A549 (cell line): ENCODE data around the gene ECE1. TPM values are rescaled to one million over a fixed set of nuclear protein-coding genes. Genes with fewer than 3 reads are reported as not detected.

ENCODE experiments used
- ATAC-seq, 2 experiments: fragments of 200-7000 bp in 1 of 2; fragments of >200 bp in 1 of 2; cut with Nextera tagmentation in 1 of 2; cut with Tn5 transposase in 1 of 2; 3 replicates each; pipeline versions ENCODE4 v1.8.0 to v1.9.1; 2018 to 2020; ENCODE audit warnings: mild to moderate bottlenecking in 1 of 2, moderate library complexity in 1 of 2
- CTCF ChIA-PET: fragments of 300-600 bp; sonication (Branson Sonifier 250); formaldehyde crosslinking; extraction: SDS; loops from one replicate; lab custom pipeline; 2021; ENCODE audit warnings: antibody characterized with exemption, inconsistent platforms; lab: Yijun Ruan, JAX
- POLR2A ChIA-PET: fragments of 350-600 bp; formaldehyde crosslinking; extraction: SDS; loops from one replicate; lab custom pipeline; 2021; ENCODE audit warnings: antibody characterized with exemption, inconsistent platforms; lab: Yijun Ruan, JAX
- DNase-seq, 2 experiments: peaks; one replicate each; pipeline versions ENCODE4 v3.0.0 to v3.0.0-alpha.2; 2011 to 2016; ENCODE audit warnings: low read depth in 1 of 2, low spot score in 1 of 2
- FAIRE-seq: peaks from 2 replicates; lab custom pipeline; 2011; peaks lifted over from hg19 to GRCh38; lab: Jason Lieb, UNC
- H3K27ac ChIP-seq, 2 experiments: fragments of >200 bp; sonication (Bioruptor Twin); formaldehyde crosslinking; 3 replicates each; pipeline ENCODE4 v1.5.1; 2016 to 2017
- H3K4me1 ChIP-seq: fragments of >200 bp; sonication (Bioruptor Twin); formaldehyde crosslinking; 3 replicates; pipeline ENCODE4 v1.6.1; 2016
- H3K4me2 ChIP-seq: fragments of >200 bp; sonication (Bioruptor Twin); formaldehyde crosslinking; 3 replicates; pipeline ENCODE4 v1.6.1; 2016
- H3K4me3 ChIP-seq: fragments of >200 bp; sonication (Bioruptor Twin); formaldehyde crosslinking; 3 replicates; pipeline ENCODE4 v1.5.1; 2016
- H3K9me3 ChIP-seq: fragments of >200 bp; sonication (Bioruptor Twin); formaldehyde crosslinking; 3 replicates; pipeline ENCODE4 v1.6.1; 2016
- ATOH8 ChIP-seq: fragments of 250-450 bp; sonication (Bioruptor Pico); IDR thresholded peaks from 2 replicates; pipeline ENCODE4 v1.5.0; 2020; ENCODE audit warnings: low read depth, mild to moderate bottlenecking, moderate library complexity
- BCL3 ChIP-seq: fragments of >200 bp; sonication (Bioruptor Twin); formaldehyde crosslinking; IDR thresholded peaks from 3 replicates; pipeline ENCODE4 v1.6.1; 2016
- CEBPB ChIP-seq, 2 experiments: fragments of >200 bp in 1 of 2; sonication (Bioruptor Twin) in 1 of 2; formaldehyde crosslinking in 1 of 2; IDR thresholded peaks; 2 replicates each; pipeline ENCODE4 v1.6.1; 2012 to 2016
- EHF ChIP-seq: fragments of 250-450 bp; sonication (Bioruptor Pico); IDR thresholded peaks from 2 replicates; pipeline ENCODE4 v1.5.0; 2020; ENCODE audit warnings: mild to moderate bottlenecking
- EP300 ChIP-seq, 2 experiments: fragments of >200 bp; sonication (Bioruptor Twin); formaldehyde crosslinking; IDR thresholded peaks; 2 replicates in 1 of 2; 3 replicates in 1 of 2; pipeline ENCODE4 v1.6.1; 2016 to 2017
- ESRRA ChIP-seq: fragments of 150-350 bp; IDR thresholded peaks from 2 replicates; pipeline ENCODE4 v1.6.1; 2014; ENCODE audit warnings: mild to moderate bottlenecking, low read length, borderline replicate concordance
- FOSL2 ChIP-seq, 2 experiments: fragments of 450-650 bp in 1 of 2; fragments of >200 bp in 1 of 2; sonication (Bioruptor Twin) in 1 of 2; formaldehyde crosslinking; IDR thresholded peaks; 2 replicates each; pipeline versions ENCODE4 v1.5.0 to v1.6.1; 2016 to 2020; ENCODE audit warnings: mild to moderate bottlenecking in 1 of 2, moderate library complexity in 1 of 2
- FOXS1 ChIP-seq: fragments of 250-450 bp; sonication (Bioruptor Pico); IDR thresholded peaks from 2 replicates; pipeline ENCODE4 v1.5.0; 2020; ENCODE audit warnings: mild to moderate bottlenecking, moderate library complexity
- GATA3 ChIP-seq: IDR thresholded peaks from 2 replicates; pipeline ENCODE4 v1.6.1; 2012; ENCODE audit warnings: borderline replicate concordance
- HOXB5 ChIP-seq: fragments of 250-450 bp; sonication (Bioruptor Pico); IDR thresholded peaks from 2 replicates; pipeline ENCODE4 v1.5.0; 2020; ENCODE audit warnings: mild to moderate bottlenecking, moderate library complexity
- JUN ChIP-seq, 2 experiments: fragments of >200 bp; sonication (Bioruptor Twin); formaldehyde crosslinking; IDR thresholded peaks; 2 replicates in 1 of 2; 3 replicates in 1 of 2; pipeline ENCODE4 v1.6.1; 2016 to 2017
- JUNB ChIP-seq: fragments of >200 bp; sonication (Bioruptor Twin); formaldehyde crosslinking; IDR thresholded peaks from 2 replicates; pipeline ENCODE4 v1.6.1; 2016
- KDM1A ChIP-seq: fragments of 200-600 bp; sonication (generic); IDR thresholded peaks from 2 replicates; pipeline ENCODE4 v1.6.1; 2016; ENCODE audit warnings: low read depth, mild to moderate bottlenecking
- MAFK ChIP-seq: fragments of 450-650 bp; IDR thresholded peaks from 2 replicates; pipeline ENCODE4 v1.6.1; 2014; ENCODE audit not compliant: partially characterized antibody
- MAX ChIP-seq: IDR thresholded peaks from 2 replicates; pipeline ENCODE4 v1.6.1; 2012
- MYC ChIP-seq: IDR thresholded peaks from 2 replicates; pipeline ENCODE4 v1.6.1; 2012; ENCODE audit warnings: mild to moderate bottlenecking, inconsistent platforms, low read length, improper control_type of control experiment, borderline replicate concordance
- NR3C1 ChIP-seq: fragments of >200 bp; sonication (Bioruptor Twin); formaldehyde crosslinking; IDR thresholded peaks from 3 replicates; pipeline ENCODE4 v1.6.1; 2017
- PBX3 ChIP-seq: IDR thresholded peaks from 2 replicates; pipeline ENCODE4 v1.6.1; 2012
- PHF8 ChIP-seq: fragments of 200-600 bp; sonication (generic); IDR thresholded peaks from 2 replicates; pipeline ENCODE4 v1.6.1; 2016; ENCODE audit warnings: low read depth, mild to moderate bottlenecking, antibody characterized with exemption, moderate library complexity, borderline replicate concordance
- RARB ChIP-seq: fragments of 250-450 bp; sonication (Bioruptor Pico); IDR thresholded peaks from 2 replicates; pipeline ENCODE4 v1.8.0; 2021; ENCODE audit warnings: mild to moderate bottlenecking, moderate library complexity
- RNF2 ChIP-seq: fragments of 200-600 bp; sonication (generic); IDR thresholded peaks from 2 replicates; pipeline ENCODE4 v1.6.1; 2016; ENCODE audit warnings: low read depth, mild to moderate bottlenecking, antibody characterized with exemption, moderate library complexity, borderline replicate concordance
- SMC3 ChIP-seq: fragments of >200 bp; sonication (Bioruptor Twin); formaldehyde crosslinking; IDR thresholded peaks from 3 replicates; pipeline ENCODE4 v1.6.1; 2018; ENCODE audit warnings: inconsistent platforms
- TP53 ChIP-seq: fragments of 250-450 bp; sonication (Bioruptor Pico); IDR thresholded peaks from 2 replicates; pipeline ENCODE4 v1.5.0; 2021; ENCODE audit warnings: mild to moderate bottlenecking, moderate library complexity
- ZC3H11A ChIP-seq: fragments of 450-650 bp; IDR thresholded peaks from 2 replicates; pipeline ENCODE4 v1.6.1; 2014; ENCODE audit warnings: antibody characterized with exemption, mild to moderate bottlenecking
- WGBS: methylation state at CpG from one replicate; pipeline ENCODE4 v1.1.6; 2017; ENCODE audit errors: missing lambda C conversion rate; 5-methylcytosine and 5-hydroxymethylcytosine counted together
- polyA plus RNA-seq, 4 experiments: library from polyadenylated mRNA; depleted of rRNA in 3 of 4; stranded (reverse); fragments of >200 nt; fragmentation: RNase III in 1 of 4; extraction: RNeasy Plus Mini Kit Qiagen cat#74134 plus additional on column Dnase treatment in 1 of 4; gene quantifications; 2 replicates in 3 of 4; 3 replicates in 1 of 4; pipeline ENCODE4 v1.2.3, GENCODE V29; 2011 to 2017

ECE1 gene
- polyA plus RNA-seq, 2 of the 4 experiments (the other 2 are of a cell fraction) = 45.7 to 86.4 TPM

GRCh38 chr1:21261551-21262292, 28.5 kb downstream of the ECE1 start:
- peak overlapping the region; percentile 74 for H3K4me2 ChIP-seq
- 21% methylated on average over 19 of the region's 20 CpGs for WGBS
- H3K4me3 ChIP-seq = no peak overlapping the region
- FAIRE-seq = no peak
- H3K9me3 ChIP-seq = no peaks in the 10 kb centered on the region
- H3K27ac ChIP-seq = peak overlapping the region; percentile 95
- POLR2A ChIA-PET = interaction anchor here (0.9 to 1.8 kb wide), 10 partner anchors 9 to 83 kb away, joined by 3 to 11 read pairs (median 4); no protein-coding TSS in a partner anchor
- peak; percentile 72 to 79 for ATAC-seq
- CTCF ChIA-PET = interaction anchor here (0.8 to 9.6 kb wide), 11 partner anchors 7 to 565 kb away, joined by 3 to 163 read pairs (median 4); no protein-coding TSS in a partner anchor
- peaks cover 69% of the 10 kb centered on the region for H3K4me1 ChIP-seq
- DNase-seq = peak; percentile 81 to 94
- peak; percentile 74 for TF ChIP-seq MAFK
- no peak for TF ChIP-seq NR3C1
- 0 out of 3 replicates have a peak, but pooled peaks have one; percentile 61 for TF ChIP-seq BCL3
- TF ChIP-seq SMC3 = peak; percentile 23; the same call in 1 of the 3 replicates
- TF ChIP-seq TP53 = no peak
- TF ChIP-seq FOSL2 (IDR thresholded peaks at IDR 0.05) = peak; percentile 67; the same call in 1 of the 2 replicates
- TF ChIP-seq FOSL2 (CRISPR knock-in tag; IDR thresholded peaks at IDR 0.05) = peak; percentile 89
- peak; percentile 45 for TF ChIP-seq EHF (CRISPR knock-in tag)
- peak; percentile 56 to 59; a peak in 4 of 5 replicates for TF ChIP-seq JUN (IDR thresholded peaks at IDR 0.05)
- no peak for TF ChIP-seq MYC
- TF ChIP-seq EP300 (IDR thresholded peaks at IDR 0.05) = peak; percentile 61 to 78; a peak in 3 of 5 replicates
- no peak for TF ChIP-seq PHF8
- TF ChIP-seq MAX = peak; percentile 68
- no peak for TF ChIP-seq RARB
- TF ChIP-seq ATOH8 (CRISPR knock-in tag) = no peak
- peak; percentile 73; the same call in 1 of the 2 replicates for TF ChIP-seq JUNB
- TF ChIP-seq KDM1A = no peak
- 0 out of 2 replicates have a peak, but pooled peaks have one; percentile 8 for TF ChIP-seq FOXS1
- no peak for TF ChIP-seq ESRRA
- TF ChIP-seq CEBPB (IDR thresholded peaks at IDR 0.05) = peak in 1 of 2 experiments; percentile 74; a peak in 2 of 4 replicates
- TF ChIP-seq HOXB5 = 0 out of 2 replicates have a peak, but pooled peaks have one; percentile 50
- TF ChIP-seq GATA3 = peak; percentile 73
- TF ChIP-seq RNF2 = no peak
- 0 out of 2 replicates have a peak, but pooled peaks have one; percentile 27 for TF ChIP-seq PBX3
- no peak for TF ChIP-seq ZC3H11A
